Inflammatory macrophage (primary cell): Measurements from ENCODE around the gene ACTR1A.
A peak's percentile ranks its signal among the peaks of the same experiment; 100 is the strongest.

ENCODE experiments used
- DNase-seq, 2 donors: peaks; one replicate each; pipeline ENCODE4 v3.0.0-alpha.2; 2020 to 2022

Gene ACTR1A

DNA sequence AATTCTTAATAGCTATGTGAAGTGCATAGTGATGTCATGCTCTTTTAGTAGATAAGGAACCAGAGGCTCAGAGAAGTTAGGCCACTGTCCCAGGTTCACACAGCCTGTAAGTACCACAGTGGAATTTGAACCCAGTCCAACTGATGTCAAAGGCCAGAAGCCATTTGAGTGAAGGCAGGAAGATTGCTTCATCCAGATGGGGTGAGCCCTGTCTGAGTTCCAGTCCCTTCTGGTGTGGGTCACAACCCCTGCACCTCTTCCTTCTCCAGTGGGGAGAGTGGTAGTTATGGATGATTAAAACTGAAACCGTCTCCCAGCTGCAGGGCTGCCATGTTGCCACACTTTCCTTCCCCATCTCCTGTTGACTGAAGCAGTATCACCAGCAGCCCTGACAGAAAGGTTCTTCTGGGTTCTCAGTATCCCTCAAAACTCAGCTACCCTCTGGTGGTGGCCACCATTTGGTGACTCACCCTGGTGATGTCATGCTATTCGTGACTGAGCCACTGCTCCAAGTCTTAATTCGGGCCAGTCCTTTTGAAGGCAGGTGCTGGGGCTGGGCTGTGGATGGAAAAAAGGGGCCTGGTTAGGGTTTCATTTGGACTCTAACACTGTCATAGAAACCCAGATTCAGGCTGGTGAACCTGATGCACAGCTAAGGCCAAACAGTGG lies 49.7 kb downstream of the ACTR1A start:
- DNase-seq = peak; percentile 91 to 94

DNA sequence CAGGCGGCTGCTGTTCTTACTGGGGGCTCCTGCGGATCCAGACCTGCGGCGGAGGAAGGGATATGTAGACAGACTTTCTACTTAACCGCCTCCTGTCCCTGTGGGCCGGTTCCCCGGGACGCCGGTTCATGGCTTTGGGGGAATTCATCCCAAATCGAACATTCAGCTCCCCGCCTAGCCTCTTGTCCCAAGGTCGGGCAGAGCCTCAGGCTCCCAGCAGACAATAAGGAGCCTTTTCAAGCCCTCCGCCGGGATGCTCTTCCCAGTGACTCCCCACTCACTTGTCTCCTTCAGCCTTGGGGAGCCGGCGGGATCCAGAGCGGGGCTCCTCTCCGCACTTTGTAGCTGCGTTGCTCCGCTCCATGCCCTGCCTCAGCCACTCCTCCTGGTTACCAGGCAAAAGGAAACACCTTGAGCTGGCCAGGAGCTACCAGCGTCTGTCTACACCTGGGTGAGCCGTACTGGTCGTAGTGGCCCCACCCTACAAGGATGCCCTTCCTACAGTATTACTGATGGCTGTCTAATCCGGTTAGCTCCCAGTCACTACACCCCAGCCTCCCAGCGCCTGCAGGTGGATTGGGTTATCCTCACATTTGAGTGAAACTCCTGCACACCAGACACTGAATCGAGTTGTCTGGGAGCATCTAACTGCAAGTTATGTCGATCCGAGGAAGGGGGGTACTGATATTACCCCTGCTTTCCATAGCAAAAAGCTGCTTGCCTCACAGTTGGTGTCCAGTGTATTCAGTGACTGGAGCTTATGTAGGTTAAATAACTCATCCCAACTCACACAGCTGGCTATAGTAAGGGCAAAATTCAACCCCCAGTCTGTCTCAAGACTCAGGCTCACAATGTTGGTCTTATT lies 51.2 kb downstream of the ACTR1A start, which contains the start of gene C10orf95:
Gene C10orf95, minus strand, starts transcription at position 439 of the 865 bp plus-strand sequence. CDS start 450 bp downstream, outside the sequence.
- no peak for DNase-seq

- DNase-seq = peak; percentile 87 to 93
Measured at GRCh38 chr10:102450374-102451104, 52.0 kb downstream of the ACTR1A start.

DNA sequence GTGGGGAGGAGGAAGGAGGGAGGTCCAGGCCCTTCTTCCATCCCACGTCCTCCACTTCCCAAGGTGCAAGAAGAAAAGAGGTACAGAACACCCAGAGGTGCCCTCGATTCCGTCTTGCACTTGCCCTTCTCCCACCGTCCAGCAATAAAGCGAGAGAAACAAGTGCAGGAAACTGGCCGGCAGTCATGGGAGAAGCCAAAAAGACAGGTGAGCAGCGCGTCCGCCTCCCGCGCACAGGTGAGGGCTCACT lies 52.5 kb downstream of the ACTR1A start:
- DNase-seq = no peak

DNA sequence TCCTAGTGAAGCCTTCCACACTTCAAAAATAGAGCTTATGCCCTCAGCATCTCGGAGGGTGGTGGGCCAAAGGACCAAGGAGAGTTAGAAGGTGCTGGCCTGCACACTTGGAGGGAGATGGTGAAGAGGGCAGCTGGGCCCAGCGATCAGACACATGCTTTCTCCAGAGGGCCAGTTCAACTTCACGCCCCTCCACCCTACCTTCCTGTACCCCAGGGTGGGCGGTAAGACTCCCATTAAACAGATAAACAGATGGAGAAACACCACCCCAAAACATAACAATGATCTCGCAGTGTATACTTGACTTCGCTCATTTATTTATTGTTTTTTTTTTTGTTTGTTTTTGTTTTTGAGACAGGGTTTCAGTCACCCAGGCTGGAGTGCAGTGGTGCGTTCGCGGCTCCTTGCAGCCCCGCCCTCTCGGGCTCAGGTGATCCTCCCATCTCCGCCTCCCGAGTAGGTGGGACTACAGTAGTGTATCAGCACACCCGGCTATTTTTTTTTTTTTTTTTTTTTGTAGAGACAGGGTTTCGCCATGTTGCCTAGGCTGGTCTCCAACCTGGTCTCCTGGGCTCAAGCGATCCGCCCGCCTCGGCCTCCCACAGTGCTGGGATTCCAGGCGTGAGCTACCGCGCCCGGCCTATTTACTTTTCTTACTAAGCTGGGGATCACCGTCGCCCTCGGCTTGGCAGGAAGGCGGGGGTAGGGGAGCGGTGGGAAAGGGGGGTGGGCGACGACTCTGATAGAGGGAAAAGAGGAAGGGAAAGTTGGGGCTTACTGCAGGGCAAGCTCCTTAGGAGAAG lies 53.0 kb downstream of the ACTR1A start:
- peak; percentile 30 to 59 for DNase-seq

- DNase-seq = peak in 1 of 2 donors; percentile 77
Measured at GRCh38 chr10:102444851-102445250, 57.7 kb downstream of the ACTR1A start.

- DNase-seq = no peak
Measured at GRCh38 chr10:102438374-102438773, 64.1 kb downstream of the ACTR1A start.

DNA sequence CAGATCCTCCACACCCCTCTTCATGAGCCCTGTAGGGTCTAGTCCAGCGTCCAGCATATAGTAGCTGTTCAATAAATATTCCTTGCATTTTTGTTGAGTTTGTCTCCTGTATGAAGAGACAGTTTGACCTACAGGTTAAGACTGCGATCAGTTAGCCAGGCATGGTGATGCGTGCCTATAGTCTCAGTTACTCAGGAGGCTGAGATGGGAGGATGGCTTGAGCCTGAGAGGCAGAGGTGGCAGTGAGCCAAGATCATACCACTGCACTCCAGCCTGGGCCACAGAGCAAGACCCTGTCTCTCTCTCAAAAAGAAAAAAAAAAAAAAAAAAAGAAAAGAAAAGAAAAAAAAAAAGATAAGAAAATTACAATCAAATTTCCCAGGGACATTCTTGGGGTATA lies 65.0 kb downstream of the ACTR1A start:
- no peak for DNase-seq

GRCh38 chr10:102436312-102436711 lies 66.2 kb downstream of the ACTR1A start:
- no peak for DNase-seq

DNA sequence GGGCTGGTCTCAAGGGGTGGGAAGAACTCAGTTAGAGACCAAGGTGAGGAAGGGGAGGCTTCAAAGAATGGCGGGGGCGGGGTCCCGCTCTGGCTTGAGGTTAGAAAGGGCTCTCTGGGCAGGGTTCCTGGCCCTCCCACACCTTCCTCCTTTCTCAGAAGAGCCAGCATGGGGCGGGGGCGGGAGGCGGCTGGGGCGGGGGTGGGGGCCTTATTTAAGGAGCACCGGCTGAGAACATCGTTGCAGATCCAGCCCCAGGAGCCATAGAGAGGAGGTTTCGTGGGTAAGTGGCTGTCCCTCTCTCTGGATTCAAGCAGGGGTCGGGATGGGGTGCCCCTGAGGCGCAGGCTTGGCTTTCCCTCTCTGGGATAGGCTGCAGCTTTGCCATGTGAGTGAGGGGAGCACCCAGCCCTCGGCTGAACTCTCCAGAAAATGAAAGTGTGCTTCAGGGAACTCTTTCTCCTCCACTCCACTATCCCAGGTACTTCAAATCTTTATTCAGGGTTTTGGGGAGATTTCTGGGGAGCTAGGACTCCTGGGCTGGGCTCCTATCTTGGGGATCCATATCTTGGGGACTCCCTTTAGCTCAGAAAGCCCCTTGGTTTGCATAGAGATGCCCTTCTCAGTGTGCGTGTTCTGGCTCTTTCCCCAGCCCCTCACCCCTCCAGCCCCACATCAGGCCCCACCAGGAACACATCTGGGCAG lies 66.8 kb downstream of the ACTR1A start:
- peak; percentile 58 to 81 for DNase-seq

GRCh38 chr10:102435133-102435497 lies 67.4 kb downstream of the ACTR1A start:
- DNase-seq = no peak

DNA sequence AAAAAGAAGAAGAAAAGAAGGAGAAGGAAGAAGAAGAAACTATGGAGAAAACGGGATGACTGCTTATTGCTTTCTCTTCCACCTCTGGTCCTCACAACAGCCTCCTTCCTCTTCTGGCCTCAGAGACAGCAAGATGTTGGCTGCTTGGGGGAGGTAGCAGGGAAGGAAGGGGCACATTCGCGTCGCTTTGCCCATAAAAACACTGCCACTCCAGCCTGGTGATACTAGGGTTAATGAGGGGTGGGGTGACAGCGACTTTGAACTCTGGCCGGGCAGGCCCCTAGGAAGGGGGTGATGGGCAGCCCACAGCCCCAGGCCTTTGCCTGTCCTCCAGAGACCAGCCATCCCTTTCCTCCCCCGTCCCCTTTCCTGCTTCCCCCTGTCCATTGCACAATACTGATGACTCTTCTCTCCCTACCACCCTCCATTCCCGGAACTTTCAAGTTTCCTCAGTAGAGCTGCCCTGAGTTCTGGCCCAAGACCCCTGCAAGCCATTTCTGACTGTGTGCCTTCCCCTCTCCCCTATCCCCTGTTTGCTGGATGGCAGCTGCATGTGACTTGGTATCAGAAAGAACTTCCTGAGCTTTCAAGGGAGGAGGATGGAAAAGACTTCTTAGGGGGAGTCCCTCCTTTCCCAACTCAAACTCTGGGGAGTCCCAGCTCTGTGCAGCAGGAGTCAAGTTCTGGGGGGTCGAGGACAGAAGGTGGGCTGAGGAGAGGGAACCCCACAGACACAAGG lies 67.9 kb downstream of the ACTR1A start:
- peak; percentile 41 to 54 for DNase-seq

DNA sequence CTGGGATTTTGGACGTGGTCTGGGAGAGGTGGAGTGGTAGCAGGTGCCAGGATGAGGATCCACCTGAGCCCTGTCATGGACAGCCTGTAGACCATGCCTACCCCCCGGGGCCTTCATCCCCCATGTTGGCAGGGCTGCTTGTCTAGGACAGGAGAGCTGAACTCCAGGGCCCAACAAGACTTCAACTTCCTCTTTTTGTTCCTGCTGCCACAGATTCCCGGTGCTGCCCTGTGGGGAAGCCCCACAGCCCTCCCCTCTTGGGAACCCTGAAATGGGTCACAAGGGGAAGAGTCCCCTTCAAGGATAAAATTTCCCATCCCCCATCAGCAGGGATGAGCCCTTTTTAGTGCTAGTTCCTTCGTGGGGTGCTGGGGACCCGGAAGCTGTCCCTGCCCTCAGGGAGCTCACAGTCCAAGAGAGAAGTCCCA lies 68.9 kb downstream of the ACTR1A start:
- DNase-seq = peak; percentile 33 to 36

- peak; percentile 96 to 98 for DNase-seq
Measured at GRCh38 chr10:102432162-102432950, 70.2 kb downstream of the ACTR1A start, which contains the start of gene CUEDC2. CUEDC2 (minus strand) TSS chr10:102432574; CDS start chr10:102425188, 7,386 bp downstream.

DNA sequence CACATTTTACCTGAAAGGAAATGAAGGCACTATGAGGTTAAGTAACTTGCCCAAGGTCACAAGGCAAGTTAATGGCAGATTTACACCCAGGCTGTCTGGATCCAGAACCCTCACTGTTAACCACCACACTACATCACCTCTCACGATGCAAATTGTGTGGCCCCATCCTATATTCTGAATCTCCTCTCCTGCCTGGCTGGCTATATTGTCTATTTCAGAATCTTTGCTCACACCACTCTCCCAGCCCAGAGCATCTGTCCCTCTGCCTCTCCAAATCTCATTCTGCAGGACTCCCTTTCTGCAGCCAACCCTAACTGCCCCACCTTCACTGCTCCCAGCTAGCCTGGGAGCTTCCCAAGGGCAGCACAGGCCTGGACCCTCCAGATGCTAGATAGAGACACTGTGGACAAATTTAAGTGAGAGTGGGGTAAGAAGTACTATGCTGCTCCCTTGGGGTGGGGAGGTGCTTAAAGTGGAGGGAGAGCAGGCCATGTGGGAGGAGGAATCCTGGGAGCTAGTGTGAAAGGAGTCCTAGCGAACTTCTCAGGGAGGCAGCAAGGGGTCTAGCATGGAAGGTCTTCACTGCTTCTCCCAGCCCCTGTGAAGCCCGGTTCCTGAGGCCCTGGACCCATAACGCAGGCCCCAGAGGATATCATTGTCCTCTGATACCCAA lies 70.9 kb downstream of the ACTR1A start:
- DNase-seq = no peak

- DNase-seq = no peak
Measured at GRCh38 chr10:102429468-102429867, 73.0 kb downstream of the ACTR1A start.
